GM19351 (cell line): ENCODE results near the gene TARM1.

Experiments
- ATAC-seq: cut with Tn5 transposase; IDR thresholded peaks from one replicate; pipeline ENCODE4 v1.9.1; 2021; ENCODE audit warnings: mild to moderate bottlenecking, moderate library complexity; ENCODE audit not compliant: unreplicated experiment

Gene TARM1

DNA sequence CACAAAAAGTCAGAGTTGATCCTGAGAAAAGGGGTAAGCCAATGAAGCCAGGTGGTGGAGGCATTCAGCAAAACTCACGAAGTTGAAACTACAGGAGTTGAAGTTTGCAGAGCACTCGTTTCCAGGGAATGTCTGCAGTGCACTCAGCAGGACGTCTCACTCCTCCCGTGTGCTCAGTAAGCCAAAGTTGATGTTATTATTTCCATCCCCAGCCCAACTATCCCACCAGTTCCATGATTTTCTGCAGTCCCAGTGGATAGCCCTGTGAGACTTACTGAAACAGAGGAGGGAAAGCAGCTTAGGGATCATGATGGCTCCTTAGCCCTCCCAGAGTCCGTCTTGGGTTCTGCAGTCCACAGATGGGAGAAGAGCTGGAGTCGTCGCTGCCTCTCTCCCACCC lies at the start of gene TARM1:
Gene TARM1 (minus strand): TSS at position 334 of the 400 bp plus-strand sequence. CDS start 25 bp downstream, at position 309.
- ATAC-seq, result no peak

DNA sequence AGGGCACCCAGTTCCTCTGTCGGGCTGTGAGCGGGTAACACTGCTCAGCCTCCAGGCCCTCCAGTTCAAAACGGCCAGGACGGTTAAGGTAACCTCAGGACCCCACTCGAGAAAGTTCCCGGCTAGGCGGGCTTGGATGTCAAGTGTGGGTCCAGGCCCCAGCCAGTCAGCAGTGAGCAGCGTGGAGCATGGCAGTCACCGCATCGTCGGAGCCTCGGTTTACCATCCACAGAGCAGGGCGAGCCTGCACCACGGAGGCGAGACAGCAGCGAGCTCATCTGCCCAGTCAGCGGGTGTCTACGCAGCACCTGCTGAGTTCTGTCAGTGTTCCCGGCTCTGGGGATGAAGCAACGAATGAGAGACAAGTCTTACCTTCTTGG lies 48.4 kb upstream of the TARM1 start:
- no peak for ATAC-seq

DNA sequence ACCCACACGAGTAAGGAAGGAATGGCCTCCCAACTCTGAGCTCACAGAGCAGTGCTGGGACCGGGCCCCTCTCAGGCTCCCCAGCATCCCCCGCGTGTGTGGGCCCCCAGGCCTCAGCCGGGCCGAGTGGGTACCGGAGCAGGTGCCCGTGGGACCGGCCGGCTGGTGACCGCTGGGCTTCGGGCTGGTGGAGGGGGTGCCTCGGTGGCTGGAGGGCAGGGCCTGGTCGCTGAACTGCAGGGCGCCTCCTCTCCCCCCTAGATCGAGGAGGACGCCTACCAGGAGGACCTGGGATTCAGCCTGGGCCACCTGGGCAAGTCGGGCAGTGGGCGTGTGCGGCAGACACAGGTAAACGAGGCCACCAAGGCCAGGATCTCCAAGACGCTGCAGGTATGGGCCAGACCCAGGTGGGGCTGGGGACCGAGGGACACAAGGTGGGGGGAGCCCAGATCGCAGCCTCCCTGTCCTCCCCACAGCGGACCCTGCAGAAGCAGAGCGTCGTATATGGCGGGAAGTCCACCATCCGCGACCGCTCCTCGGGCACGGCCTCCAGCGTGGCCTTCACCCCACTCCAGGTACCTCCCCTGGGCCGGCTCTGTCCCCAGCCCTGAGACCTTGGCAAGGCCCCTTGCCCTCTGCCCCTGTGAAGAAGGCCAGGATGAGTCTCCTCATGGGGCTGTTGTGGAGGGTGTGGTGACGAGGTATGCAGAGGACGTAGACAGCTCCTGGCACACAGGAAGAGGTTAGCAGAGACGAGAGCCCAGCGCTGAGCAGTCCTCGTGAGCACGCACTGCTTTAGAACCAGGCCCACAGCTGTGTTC lies 47.8 kb upstream of the TARM1 start:
- no peak for ATAC-seq

DNA sequence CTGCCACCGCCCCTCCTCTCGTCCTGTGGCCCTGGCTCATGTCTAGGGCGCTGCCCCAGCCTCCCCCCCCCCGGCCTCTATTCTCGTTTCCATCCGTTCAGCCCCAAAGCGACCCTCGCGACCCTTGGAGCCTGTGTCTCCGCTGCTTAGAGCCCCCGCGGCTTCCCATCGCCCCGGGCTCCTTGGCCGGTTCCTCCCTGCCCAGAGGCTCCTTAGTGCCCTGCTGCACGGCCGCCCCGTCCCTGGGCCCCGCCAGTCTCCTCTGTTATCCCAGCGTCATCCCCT lies 47.2 kb upstream of the TARM1 start:
- ATAC-seq, result no peak

DNA sequence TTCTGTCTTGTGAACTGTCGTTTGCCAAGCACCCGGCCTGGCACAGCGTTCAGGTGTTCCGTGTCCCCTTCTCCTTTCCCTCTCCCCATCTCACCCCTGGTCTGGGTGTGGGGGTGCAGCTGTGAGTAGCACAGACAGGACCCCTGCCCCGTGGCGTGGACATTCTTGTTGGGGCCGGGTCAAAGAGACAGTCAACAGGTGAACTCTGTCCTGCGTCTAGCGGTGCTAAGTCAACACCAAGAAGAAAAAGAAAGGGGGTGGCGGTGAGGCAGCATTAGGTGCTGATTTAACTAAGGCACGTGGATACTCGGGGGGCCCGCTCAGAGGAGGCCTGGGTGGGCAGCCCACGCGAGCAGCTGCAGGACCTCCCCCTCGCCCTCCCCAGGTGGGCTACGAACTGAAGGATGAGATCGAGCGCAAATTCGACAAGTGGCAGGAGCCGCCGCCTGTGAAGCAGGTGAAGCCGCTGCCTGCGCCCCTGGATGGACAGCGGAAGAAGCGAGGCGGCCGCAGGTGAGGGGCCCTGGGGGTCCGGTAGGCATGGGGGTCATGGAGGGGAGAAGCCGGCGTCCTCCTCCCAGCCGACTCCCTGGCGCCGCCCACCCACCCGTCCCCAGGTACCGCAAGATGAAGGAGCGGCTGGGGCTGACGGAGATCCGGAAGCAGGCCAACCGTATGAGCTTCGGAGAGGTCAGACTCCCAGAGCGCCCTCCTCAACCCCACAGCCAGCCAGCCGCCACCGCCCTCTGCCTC lies 46.7 kb upstream of the TARM1 start:
- no peak for ATAC-seq

DNA sequence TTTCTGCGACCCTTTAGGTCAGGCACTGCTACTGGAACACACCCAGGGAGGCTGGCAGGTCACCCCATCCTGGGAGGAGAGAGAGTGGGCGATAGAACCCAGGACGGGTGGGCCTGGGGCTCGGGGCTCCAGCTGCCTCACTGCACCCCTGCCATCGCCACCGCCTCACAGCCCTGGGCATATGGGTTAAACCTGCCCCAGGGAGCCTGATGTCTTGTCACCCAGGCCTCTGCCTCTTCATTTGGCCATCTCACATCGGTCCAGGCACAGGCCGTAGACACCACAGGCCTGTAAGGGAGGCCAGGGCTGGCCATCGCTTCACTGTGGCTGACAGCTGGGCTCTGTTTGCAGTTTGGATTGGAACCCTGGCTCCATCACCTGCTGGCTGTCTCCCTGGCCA lies 44.5 kb upstream of the TARM1 start:
- no peak for ATAC-seq

DNA sequence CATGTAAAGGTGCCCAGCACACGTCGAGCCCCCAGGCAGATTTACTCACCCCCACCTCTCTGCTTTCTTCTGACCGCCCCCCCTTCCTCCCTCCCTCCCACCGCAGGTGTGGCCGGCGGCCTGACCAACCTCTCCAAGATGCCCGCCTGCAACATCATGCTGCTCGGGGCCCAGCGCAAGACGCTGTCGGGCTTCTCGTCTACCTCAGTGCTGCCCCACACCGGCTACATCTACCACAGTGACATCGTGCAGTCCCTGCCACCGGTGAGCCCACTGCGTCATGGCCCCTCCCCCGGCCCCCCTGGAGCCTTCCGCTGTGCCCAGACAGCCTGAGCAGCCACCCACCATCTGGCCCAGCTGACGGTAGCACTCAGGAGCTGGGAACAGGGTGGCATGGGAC lies 43.2 kb upstream of the TARM1 start:
- ATAC-seq, result no peak

DNA sequence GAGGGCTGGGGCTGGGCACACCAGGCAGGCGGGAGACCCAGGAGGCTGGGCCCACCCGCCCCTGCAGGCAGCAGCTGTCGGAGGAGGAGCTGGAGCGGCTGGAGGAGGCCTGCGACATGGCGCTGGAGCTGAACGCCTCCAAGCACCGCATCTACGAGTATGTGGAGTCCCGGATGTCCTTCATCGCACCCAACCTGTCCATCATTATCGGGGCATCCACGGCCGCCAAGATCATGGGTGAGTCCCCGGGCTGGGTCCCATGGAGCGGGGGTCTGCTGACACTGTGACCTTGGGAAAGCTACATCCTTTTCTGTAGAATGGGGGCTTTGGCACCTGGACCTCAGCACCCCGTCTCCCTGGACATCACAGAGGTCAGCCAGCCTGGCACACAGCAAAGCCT lies 42.5 kb upstream of the TARM1 start:
- no peak for ATAC-seq

DNA sequence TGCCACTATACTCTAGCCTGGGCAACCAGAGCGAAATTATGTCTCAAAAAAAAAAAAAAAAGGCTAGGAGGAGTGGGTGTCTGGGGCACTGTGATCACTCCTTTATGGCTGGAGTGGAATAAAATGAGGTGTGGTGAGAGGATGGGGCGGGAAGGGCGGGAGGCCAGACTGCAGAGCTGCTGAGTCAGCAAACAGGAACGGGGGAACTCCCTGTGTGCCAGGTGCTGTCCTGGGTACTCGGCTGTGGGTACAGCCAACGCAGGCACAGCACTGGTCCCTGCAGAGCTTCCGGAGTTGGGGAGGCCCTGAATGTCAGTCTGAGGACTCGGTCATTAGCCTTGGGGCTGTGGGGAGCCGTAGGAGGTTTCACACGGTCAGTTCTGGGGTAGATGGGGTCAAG lies 40.1 kb upstream of the TARM1 start:
- ATAC-seq, result no peak

DNA sequence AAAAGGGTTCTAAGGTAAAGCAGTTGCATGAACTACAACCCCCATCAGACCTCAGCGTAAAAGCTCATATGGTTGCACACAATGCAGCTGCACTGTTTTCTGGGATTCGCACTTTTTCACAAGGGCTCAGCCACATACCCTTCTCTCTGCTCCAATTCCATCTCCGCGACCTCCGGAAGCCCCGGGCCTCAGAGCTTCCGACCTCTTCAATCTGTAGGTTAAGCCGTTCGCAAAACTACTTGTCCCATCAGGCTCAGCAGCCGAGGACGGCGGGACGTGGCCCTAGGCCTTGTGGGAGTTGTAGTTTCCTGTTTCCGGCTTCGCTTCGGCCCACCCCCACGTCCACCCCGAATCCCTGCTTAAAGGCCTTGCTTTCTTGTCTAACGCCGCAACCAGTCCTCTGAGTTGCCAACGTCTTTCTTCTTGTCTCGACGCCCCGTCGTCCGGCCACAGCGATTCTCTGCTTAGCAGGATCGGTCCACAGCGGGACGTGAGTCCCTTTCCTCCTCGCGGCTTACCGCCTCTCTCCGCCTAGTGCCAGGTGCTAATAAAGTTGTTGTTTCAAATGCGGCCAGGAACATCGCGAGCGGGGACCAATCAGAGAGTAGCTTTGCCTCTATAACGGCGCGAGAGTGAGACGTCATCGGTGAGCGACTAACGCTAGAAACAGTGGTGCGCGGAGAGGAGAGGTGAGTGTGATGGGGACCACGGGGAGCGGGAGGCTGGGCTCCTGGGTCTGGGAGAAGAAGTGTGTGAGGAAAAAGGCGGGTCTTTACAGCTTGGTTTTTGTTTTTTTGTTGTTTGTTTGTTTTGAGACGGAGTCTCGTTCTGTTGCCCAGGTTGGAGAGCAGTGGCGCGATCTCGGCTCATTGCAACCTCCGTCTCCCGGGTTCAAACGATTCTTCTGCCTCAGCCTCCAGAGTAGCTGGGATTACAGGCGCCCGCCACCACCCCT lies 34.2 kb upstream of the TARM1 start, which contains the start of the genes PRPF31 and TFPT:
Gene PRPF31 (plus strand): TSS at position 646 of the 955 bp plus-strand sequence. CDS start 2,525 bp downstream, outside the sequence.
Gene TFPT (minus strand): TSS at position 549 of the 955 bp plus-strand sequence. CDS start 388 bp downstream, at position 161.
- ATAC-seq, result peak; percentile 86

DNA sequence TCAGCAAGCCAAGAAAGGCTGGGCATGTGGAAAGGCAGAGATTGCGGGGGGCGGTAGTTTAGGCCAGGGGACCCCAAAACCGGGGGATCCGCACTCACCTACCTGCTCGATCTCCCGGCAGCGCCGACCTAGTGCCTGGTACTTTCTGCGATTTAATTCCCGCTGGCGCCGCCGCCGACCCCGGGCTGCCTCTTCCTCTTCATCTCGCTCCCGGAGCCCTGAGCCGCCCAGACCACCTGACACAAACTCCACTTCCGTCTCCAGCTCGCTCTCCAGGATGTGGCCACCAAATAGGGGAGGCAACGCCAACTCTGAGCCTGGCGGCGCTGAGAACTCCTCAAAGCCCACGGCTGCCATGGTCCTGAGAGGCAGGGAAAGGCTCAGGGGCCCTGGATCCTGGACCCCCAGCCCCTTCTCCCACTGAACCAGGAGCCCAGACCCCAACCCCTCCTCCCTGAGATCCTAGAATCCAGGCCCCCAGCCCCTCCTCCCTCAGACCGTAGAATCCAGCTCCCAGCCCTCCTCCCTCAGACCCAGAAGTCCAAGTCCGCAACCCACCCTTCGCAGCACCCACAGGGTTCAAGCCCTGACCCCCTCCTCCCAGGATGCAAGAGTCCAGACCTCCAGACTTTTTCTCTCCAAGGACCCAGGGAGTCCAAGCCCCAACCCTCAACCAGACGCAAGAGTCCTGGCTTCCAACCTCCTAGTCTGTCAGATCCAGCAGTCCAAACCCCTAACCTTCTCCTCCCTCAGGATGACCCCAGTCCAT lies 33.4 kb upstream of the TARM1 start:
- ATAC-seq, result no peak

DNA sequence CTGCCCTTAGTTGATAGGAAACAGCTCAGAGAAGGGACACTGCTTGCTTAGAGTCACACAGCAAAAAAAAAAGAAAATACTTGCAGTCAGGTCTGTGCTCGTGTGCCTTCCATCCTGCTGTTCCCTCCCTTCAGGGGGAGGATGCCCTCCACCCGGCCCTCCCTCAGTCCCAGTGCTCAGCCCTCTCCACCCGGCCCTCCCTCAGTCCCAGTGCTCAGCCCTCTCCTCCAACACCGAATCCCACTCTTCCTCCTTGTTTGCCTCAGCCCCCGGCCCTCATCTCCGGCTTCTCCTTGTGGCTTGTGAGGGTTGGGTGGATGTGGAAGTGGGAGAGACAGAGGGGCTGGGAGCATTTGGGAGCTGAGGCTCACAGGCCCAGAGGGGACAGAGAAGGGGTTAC lies 28.5 kb upstream of the TARM1 start:
- ATAC-seq, result no peak

DNA sequence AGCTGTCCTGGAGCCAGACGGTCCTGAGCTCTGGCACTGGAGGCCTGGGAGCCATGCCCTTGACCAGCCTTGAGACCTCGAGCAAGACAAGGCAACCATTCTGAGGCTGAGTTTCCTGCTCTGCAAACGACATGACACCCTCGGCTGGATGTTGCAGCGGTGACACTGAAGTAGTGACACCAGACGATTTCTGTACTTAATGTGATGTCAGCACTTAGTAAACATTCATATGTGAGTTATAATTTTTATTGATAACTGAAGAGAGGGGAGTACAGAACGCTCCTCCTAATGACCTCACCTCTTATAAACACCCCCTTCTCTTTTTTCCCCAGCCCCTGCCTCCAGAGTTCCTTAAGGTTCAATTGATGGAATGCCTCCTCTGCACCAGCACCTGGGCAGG lies 27.3 kb upstream of the TARM1 start:
- ATAC-seq, result no peak

DNA sequence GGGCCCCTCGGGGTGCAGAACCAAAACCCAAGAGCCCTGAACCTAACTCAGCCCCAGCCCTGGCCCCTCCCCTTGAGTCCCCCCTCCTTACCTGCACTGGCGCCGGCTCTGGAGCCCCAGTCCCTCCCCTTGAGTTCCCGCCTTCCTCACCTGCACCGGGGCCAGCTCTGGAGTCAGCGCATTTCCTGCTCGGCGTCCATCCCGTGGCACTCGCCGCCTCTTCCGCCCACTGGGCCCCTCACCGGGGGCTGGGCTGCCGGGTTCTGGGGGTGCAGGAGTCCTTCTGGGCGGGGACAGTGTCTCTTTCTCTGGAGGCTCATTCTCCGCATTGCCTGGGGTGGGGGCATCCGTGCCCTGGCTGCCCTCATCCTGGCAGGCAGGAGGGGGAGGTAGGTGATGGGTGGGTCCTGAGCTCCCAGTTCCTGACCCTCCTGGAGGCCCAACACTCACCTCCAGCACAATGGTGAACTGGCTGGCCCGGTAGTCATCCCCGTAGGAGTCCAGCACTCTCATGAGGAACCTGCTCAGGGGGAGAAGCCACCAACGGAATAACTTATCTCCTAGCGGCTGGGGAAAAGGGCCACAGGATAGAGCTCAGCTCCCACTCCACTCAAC lies 26.8 kb upstream of the TARM1 start:
- no peak for ATAC-seq

DNA sequence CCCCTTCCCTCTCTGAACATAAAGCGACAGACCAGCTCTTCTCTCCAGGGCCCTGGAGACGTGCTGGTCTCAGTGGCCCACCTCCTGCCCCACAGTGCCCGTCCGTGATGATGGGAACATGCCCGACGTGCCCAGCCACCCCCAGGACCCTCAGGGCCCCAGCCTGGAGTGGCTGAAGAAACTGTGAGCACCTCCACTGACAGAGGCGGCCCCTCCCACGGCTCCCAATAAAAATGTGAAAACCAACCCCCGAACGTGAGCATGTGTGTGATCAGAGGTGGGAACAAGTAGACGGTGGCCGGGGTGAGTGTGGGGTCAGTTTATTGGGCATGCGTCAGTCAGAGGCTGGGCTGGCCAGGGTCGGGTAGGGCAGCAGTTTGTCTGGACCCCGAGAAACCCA lies 25.6 kb upstream of the TARM1 start:
- no peak for ATAC-seq

DNA sequence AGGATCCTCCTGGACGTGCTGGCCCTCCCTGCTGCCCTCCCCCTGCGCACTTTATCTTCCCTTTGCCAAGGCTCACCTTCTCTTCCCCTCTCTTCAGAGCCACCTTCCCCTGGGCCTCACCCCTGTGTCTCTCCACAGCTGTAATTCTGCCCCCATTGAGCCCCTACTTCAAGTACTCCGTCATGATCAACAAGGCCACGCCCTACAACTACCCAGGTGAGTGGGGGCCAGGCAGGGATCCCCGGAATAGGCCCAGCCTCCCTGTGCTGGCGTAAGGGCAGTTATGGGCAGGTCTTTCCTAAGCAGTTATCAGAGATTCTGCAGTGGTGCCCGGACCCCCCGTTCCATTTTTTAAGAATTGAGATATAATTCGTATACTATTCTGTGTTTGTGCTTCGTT lies 24.6 kb upstream of the TARM1 start:
- ATAC-seq, result no peak

DNA sequence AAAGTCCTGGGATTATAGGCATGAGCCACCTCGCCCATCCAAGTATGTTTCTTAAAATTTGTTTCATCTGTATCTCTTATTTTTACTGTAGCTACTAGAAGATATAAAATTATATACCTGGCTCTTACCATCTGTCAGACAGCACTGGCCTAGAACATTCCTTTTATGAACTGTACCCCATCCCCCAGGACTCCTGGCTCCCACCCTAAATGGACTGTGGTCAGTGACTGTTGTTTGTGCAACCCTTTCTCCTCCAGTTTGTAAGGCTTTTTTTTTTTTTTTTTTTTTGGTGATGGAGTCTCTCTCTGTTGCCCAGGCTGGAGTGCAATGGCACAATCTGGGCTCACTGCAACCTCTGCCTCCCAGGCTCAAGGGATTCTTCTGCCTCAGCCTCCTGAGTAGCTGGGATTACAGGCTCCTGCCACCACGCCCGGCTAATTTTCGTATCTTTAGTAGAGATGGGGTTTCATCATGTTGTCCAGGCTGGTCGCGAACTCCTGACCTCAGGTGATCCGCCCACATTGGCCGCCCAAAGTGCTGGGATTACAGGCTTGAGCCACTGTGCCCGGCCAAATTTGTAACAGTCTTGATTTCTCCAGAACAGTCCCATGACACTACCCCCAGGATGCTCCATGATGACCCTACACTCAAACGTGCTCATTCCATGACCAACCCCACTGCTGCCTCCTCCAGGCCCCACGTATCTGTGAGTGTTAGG lies 24.0 kb upstream of the TARM1 start:
- no peak for ATAC-seq

DNA sequence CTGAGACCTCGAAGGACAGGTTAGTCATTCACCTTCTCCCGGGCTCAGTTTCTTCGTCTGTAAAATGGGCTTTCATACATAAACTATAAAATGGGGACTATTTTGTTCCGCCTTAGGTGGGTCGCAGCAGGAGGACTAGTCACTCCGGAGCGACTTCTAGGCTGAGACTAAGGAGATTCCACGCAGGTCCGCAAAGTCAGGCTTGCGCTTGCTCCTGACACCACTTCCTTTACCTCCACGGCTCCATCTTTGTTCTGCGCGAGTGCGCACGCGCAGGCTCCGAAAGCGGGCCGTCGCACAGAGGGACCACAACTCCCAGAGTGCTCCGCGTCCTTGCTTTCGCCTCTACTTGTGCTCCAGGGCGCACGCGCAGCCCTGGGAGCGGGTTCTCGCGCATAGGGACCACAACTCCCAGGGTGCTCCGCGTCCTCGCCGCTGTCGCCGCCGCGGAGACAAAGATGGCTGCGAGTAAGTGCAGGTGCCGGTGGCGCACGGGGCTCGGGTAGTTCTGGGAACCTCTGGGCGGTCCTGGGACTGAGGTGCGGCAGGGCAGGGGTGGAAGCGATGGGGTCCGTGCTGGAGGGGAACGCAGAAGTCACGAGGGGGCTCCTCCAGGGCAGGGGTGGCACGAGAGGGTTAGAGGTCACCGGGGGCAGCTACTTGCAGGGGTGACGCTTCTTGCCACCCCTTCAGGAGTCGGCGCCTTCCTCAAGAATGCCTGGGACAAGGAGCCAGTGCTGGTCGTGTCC lies 21.4 kb upstream of the TARM1 start, which contains the start of gene NDUFA3:
Gene NDUFA3 (plus strand): TSS at position 435 of the 749 bp plus-strand sequence. CDS start 24 bp downstream, at position 459.
- ATAC-seq, result peak; percentile 97
